GM13977 (cell line): ENCODE results near the gene ANKS1A.

ENCODE experiments used
- DNase-seq: peaks from one replicate; pipeline ENCODE4 v3.0.0; 2012; ENCODE audit warnings: low spot score
- in situ Hi-C: fragments of 300-500 bp; cut with MboI; formaldehyde crosslinking; loops from one replicate; pipeline ENCODE4 v1.12.0; 2022; ENCODE audit warnings: low sequenced_read_pairs, low pct_unique_long_range_greater_than_20kb, mixed read lengths, inconsistent platforms; ENCODE audit not compliant: unreplicated experiment
- TF ChIP-seq, protein P1 (sequence below): IDR thresholded peaks from 2 replicates; pipeline ENCODE4 v1.5.1; 2012; ENCODE audit warnings: mild to moderate bottlenecking, control low read depth; ENCODE audit not compliant: insufficient read depth; ENCODE audit errors: extremely low read depth, missing control alignments

The ANKS1A gene

DNA sequence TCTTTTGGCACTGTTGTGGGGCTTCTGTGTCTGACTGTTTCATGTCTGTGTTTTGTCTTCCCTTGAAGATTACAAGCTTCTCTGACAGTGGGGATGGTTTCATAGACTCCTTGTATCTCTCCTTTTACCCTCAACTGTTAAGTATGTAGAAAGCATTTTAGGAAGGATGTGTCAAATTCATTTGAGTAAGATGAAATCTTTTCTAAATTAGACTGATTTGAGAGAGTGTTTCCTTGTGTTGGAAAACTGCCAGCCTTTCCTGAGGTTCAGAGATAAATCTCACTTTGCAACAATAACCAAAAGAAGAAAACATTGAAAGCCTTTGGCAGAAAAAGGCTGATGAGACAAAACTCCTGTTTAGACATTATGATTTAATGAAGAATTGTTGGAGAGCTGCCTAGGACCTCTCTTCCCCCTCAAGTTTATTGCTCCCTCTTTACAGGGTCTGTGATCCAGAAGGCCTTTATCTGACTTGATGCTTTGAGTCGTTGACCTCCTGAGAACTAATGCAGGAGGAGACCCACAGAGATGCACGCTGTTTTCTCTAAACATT, 68.3 kb downstream of the ANKS1A start:
- in situ Hi-C loops = no loop called here
- no peak for DNase-seq
- TF ChIP-seq, protein P1, sequence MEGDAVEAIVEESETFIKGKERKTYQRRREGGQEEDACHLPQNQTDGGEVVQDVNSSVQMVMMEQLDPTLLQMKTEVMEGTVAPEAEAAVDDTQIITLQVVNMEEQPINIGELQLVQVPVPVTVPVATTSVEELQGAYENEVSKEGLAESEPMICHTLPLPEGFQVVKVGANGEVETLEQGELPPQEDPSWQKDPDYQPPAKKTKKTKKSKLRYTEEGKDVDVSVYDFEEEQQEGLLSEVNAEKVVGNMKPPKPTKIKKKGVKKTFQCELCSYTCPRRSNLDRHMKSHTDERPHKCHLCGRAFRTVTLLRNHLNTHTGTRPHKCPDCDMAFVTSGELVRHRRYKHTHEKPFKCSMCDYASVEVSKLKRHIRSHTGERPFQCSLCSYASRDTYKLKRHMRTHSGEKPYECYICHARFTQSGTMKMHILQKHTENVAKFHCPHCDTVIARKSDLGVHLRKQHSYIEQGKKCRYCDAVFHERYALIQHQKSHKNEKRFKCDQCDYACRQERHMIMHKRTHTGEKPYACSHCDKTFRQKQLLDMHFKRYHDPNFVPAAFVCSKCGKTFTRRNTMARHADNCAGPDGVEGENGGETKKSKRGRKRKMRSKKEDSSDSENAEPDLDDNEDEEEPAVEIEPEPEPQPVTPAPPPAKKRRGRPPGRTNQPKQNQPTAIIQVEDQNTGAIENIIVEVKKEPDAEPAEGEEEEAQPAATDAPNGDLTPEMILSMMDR = no peak

DNA sequence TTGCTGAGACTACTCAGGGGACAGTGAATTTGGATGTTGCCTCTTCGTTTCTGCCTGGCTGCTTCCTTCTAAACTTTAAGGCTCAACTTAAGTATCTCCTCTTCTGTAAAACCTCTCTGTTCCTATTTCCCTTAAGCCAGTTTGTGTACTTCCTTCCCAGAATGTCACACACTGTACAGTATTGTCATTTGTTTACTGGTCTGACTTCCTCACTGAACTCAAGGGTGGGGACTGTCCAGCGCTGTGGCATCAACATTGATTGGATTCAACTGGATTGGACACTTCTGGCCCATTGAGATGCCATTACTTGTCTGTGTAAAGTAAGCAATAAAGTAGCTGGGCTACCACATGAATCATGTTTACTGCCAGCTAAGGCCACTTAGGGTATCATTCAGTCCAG, 69.7 kb downstream of the ANKS1A start:
- in situ Hi-C loops = no loop called here
- DNase-seq = no peak
- TF ChIP-seq, protein P1 = no peak

DNA sequence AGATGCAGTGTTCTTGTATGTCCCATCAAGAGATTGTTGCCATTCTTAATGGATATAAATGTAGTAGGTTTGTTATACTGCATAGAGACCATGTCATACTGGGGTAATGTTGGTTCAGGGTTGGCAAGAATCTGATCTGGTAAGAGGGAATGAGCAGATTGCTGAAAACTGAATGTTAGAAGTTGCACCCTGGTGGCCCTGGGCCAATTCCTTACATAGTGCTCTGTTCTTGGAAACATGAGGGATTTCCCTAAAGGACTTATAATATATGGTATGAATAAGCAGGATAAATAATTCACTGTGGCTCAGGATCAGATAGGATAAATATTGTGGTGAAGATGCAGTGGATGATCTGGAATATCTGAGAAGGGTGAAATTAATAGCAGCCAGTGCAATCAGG, 70.2 kb downstream of the ANKS1A start:
- DNase-seq = no peak
- in situ Hi-C loops = no loop called here
- TF ChIP-seq, protein P1 = no peak

DNA sequence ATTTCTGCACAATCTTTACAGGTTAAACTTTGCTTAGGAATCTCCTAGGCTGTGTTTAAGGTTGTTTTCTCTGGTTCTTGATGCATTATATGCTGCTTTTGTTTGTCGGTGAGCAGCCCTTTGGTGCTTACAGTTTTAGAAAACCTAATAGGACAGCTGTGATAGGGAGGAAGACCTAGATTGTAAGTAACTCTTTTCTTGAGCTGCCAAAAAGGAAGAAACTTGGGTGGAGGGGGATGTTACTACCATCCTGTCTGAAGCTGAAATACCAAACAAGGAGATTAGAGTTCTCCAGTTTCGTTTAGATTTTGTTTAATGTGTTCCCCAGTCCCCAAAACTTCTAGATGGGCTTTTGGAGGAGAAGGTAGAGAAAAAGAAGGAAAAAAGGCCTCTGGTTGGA, 72.0 kb downstream of the ANKS1A start:
- TF ChIP-seq, protein P1 = no peak
- in situ Hi-C loops = no loop called here
- no peak for DNase-seq

DNA sequence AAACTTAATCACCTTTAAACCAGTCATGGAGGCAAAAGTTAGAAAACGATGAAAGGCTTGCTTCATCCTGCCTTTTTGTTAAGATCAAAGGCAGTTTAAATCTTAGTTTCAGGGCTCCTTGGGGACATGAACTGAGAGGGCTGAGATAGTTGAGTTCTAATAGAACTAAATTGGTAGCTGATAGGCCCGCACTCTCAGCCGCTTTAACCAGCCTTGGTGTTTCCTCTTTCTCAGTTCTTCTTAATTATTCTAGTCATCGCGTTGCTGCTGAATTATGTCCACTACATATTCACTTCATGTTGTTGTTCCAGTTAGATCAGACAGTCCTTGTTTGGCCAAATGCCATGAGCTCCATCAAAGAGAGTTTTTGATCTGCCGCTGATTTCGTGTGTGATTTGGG, 72.5 kb downstream of the ANKS1A start:
- in situ Hi-C loops = no loop called here
- DNase-seq = no peak
- TF ChIP-seq, protein P1 = no peak

DNA sequence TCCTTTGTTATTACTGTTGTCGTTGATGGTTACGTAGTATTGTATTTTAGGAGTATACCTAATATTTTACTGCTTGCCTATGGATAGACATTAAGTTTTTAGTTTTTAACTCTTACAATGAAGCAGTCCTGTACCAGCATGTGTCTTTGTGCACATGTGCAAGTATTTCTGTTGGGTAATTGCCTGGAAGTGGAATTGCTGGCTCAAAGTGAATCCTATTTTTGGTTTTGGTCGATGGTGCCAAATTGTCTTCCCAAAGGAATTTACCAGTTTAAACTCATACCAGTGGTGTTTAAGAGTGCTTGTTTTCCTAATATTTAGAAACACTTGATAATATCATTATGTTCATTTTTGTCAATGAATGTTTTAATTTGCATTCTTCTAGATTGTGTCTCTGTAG, 75.5 kb downstream of the ANKS1A start:
- in situ Hi-C loops = no loop called here
- TF ChIP-seq, protein P1 = no peak
- no peak for DNase-seq

DNA sequence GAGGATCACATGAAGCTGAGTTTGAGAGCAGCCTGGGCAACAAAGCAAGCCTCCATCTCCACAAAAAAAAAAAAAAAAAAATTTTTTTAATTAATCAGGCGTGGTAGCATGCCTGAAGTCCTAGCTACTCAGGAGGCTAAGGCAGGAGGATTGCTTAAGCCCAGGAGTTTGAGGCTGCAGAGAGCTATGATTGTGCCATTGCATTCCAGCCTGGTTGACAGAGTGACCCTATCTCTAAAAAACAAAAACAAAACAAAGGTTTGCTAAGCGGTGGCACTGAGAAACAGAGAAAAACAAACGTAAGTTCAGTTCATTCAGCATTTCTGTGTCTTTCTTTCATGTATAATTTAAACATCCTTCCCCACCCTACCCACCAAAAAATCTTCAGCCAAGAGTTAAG, 78.4 kb downstream of the ANKS1A start:
- in situ Hi-C loops = no loop called here

More for the DNA sequence above, 78.4 kb downstream of the ANKS1A start:
- TF ChIP-seq, protein P1 = no peak
- DNase-seq = no peak
